Skeletal muscle satellite cell (primary cell): ENCODE measurements around the gene YAE1.
A peak's percentile ranks its signal among the peaks of the same experiment; 100 is the strongest.

Experiments used
- H3K27me3 ChIP-seq: 2 replicates; pipeline ENCODE4 v1.7.0; 2013; ENCODE audit warnings: low read length; ENCODE audit not compliant: control insufficient read depth, insufficient read depth
- H3K36me3 ChIP-seq: 2 replicates; pipeline ENCODE4 v1.7.0; 2013; ENCODE audit warnings: mild to moderate bottlenecking, control low read depth, low read length; ENCODE audit not compliant: insufficient read depth
- H3K4me1 ChIP-seq: 2 replicates; pipeline ENCODE4 v1.7.0; 2013; ENCODE audit warnings: low read length; ENCODE audit not compliant: control insufficient read depth, insufficient read depth
- H3K4me2 ChIP-seq: 2 replicates; pipeline ENCODE4 v1.7.0; 2013; ENCODE audit warnings: mild to moderate bottlenecking, low read length
- H3K4me3 ChIP-seq: 2 replicates; pipeline ENCODE4 v1.7.0; 2013; ENCODE audit warnings: low read length
- H3K9ac ChIP-seq: 2 replicates; pipeline ENCODE4 v1.7.0; 2013; ENCODE audit warnings: mild to moderate bottlenecking, low read depth, low read length, moderate library complexity
- H3K9me3 ChIP-seq: replicated peaks from 2 replicates; pipeline ENCODE4 v1.7.0; 2013; ENCODE audit warnings: mild to moderate bottlenecking, control low read depth, low read length

The YAE1 gene

GRCh38 chr7:39557222-39557621 lies 9.0 kb upstream of the YAE1 start:
- Histone ChIP-seq H3K4me1 (no peaks in the 10 kb centered on the region), H3K27me3 (no peaks in the 10 kb centered on the region), H3K4me3 (no peak overlapping the region), H3K4me2 (no peak overlapping the region), H3K9ac (no peak overlapping the region), H3K36me3 (no peaks in the 10 kb centered on the region), H3K9me3 (no peaks in the 10 kb centered on the region)

- Histone ChIP-seq H3K27me3 (no peaks in the 10 kb centered on the region), H3K9me3 (no peaks in the 10 kb centered on the region), H3K4me1 (no peaks in the 10 kb centered on the region), H3K4me3 (no peak overlapping the region), H3K4me2 (no peak overlapping the region), H3K9ac (no peak overlapping the region), H3K36me3 (no peaks in the 10 kb centered on the region)
Measured at GRCh38 chr7:39557911-39558310, 8.3 kb upstream of the YAE1 start.

- H3K36me3 ChIP-seq = no peaks in the 10 kb centered on the region
- H3K9me3 ChIP-seq = no peaks in the 10 kb centered on the region
- H3K4me2 ChIP-seq = no peak overlapping the region
- H3K9ac ChIP-seq = no peak overlapping the region
- no peaks in the 10 kb centered on the region for H3K27me3 ChIP-seq
- H3K4me1 ChIP-seq = no peaks in the 10 kb centered on the region
- H3K4me3 ChIP-seq = no peak overlapping the region
Measured at GRCh38 chr7:39560408-39560807, 5.8 kb upstream of the YAE1 start.

GRCh38 chr7:39560997-39561396 lies 5.2 kb upstream of the YAE1 start:
- no peaks in the 10 kb centered on the region for H3K36me3 ChIP-seq
- no peak overlapping the region for H3K4me3 ChIP-seq
- H3K9ac ChIP-seq = no peak overlapping the region
- no peaks in the 10 kb centered on the region for H3K4me1 ChIP-seq
- H3K27me3 ChIP-seq = no peaks in the 10 kb centered on the region
- no peaks in the 10 kb centered on the region for H3K9me3 ChIP-seq
- H3K4me2 ChIP-seq = no peak overlapping the region

GRCh38 chr7:39565538-39565937 lies 666 bp upstream of the YAE1 start:
- Histone ChIP-seq H3K36me3 (peaks cover 6% of the 10 kb centered on the region), H3K9ac (peak overlapping the region; percentile 94), H3K4me2 (peak overlapping the region; percentile 93), H3K27me3 (no peaks in the 10 kb centered on the region), H3K9me3 (no peaks in the 10 kb centered on the region), H3K4me3 (peak overlapping the region; percentile 97), H3K4me1 (peaks cover 9% of the 10 kb centered on the region)

GRCh38 chr7:39567294-39567693 lies 1.1 kb downstream of the YAE1 start:
- Histone ChIP-seq H3K36me3 (peaks cover 14% of the 10 kb centered on the region), H3K27me3 (no peaks in the 10 kb centered on the region), H3K9me3 (no peaks in the 10 kb centered on the region), H3K9ac (peak overlapping the region; percentile 94), H3K4me2 (peak overlapping the region; percentile 93), H3K4me1 (peaks cover 9% of the 10 kb centered on the region), H3K4me3 (peak overlapping the region; percentile 97)

GRCh38 chr7:39574673-39575349 lies 8.6 kb downstream of the YAE1 start:
- Histone ChIP-seq H3K27me3 (no peaks in the 10 kb centered on the region), H3K4me2 (no peak overlapping the region), H3K9ac (no peak overlapping the region), H3K9me3 (no peaks in the 10 kb centered on the region), H3K36me3 (peaks cover 26% of the 10 kb centered on the region), H3K4me1 (no peaks in the 10 kb centered on the region), H3K4me3 (no peak overlapping the region)

GRCh38 chr7:39577229-39577874 lies 11.1 kb downstream of the YAE1 start:
- no peaks in the 10 kb centered on the region for H3K4me1 ChIP-seq
- no peak overlapping the region for H3K4me3 ChIP-seq
- no peak overlapping the region for H3K4me2 ChIP-seq
- no peaks in the 10 kb centered on the region for H3K9me3 ChIP-seq
- no peak overlapping the region for H3K9ac ChIP-seq
- no peaks in the 10 kb centered on the region for H3K27me3 ChIP-seq
- H3K36me3 ChIP-seq = peaks cover 15% of the 10 kb centered on the region

- H3K36me3 ChIP-seq = no peaks in the 10 kb centered on the region
- H3K4me1 ChIP-seq = no peaks in the 10 kb centered on the region
- no peak overlapping the region for H3K4me2 ChIP-seq
- H3K9ac ChIP-seq = no peak overlapping the region
- no peaks in the 10 kb centered on the region for H3K27me3 ChIP-seq
- no peaks in the 10 kb centered on the region for H3K9me3 ChIP-seq
- H3K4me3 ChIP-seq = no peak overlapping the region
Measured at GRCh38 chr7:39580149-39580874, 14.1 kb downstream of the YAE1 start.

GRCh38 chr7:39582536-39582935 lies 16.3 kb downstream of the YAE1 start:
- Histone ChIP-seq H3K36me3 (no peaks in the 10 kb centered on the region), H3K4me1 (peaks cover 6% of the 10 kb centered on the region), H3K4me2 (no peak overlapping the region), H3K9ac (no peak overlapping the region), H3K27me3 (no peaks in the 10 kb centered on the region), H3K9me3 (no peaks in the 10 kb centered on the region), H3K4me3 (no peak overlapping the region)

GRCh38 chr7:39583539-39583938 lies 17.3 kb downstream of the YAE1 start:
- Histone ChIP-seq H3K4me1 (peaks cover 6% of the 10 kb centered on the region), H3K9ac (no peak overlapping the region), H3K27me3 (no peaks in the 10 kb centered on the region), H3K4me3 (no peak overlapping the region), H3K36me3 (no peaks in the 10 kb centered on the region), H3K9me3 (no peaks in the 10 kb centered on the region), H3K4me2 (no peak overlapping the region)
